Stimulated activated CD4-positive, alpha-beta T cell treated with anti-CD3 and anti-CD28 coated beads, TNF-alpha, amount 100 ng/mL, for 1 hour (primary cell): ENCODE data around the gene ABI3BP.
"Not testable (repeated sequence)": the region's sequence is repeated elsewhere in the genome, so short reads cannot be mapped to it uniquely, and the experiment has no call there.

Experiments used
- DNase-seq, 3 donors: peaks; one replicate each; pipeline ENCODE4 v3.0.0-alpha.2; 2020; ENCODE audit warnings: low read depth in 3 of 3, low spot score in 1 of 3

ABI3BP gene

GRCh38 chr3:100993309-100993708 is at the start of gene ABI3BP:
TSS of gene ABI3BP (minus strand) at chr3:100993421. CDS start at chr3:100993384, 37 bp downstream.
- no peak for DNase-seq

- DNase-seq, result no peak
Measured at GRCh38 chr3:101039285-101039684, 46.1 kb upstream of the ABI3BP start.

GRCh38 chr3:101038880-101039279 is 45.7 kb upstream of the ABI3BP start:
- no peak for DNase-seq

GRCh38 chr3:101038393-101038792 is 45.2 kb upstream of the ABI3BP start:
- no peak for DNase-seq

- DNase-seq, result no peak
Measured at GRCh38 chr3:101037613-101038012, 44.4 kb upstream of the ABI3BP start.

- DNase-seq, result no peak
Measured at GRCh38 chr3:101036676-101037075, 43.5 kb upstream of the ABI3BP start.

GRCh38 chr3:101036213-101036618 is 43.0 kb upstream of the ABI3BP start:
- DNase-seq, result no peak

- no peak for DNase-seq
Measured at GRCh38 chr3:101027286-101027685, 34.1 kb upstream of the ABI3BP start.

GRCh38 chr3:101026881-101027280 is 33.7 kb upstream of the ABI3BP start:
- DNase-seq, result no peak

- DNase-seq, result no peak
Measured at GRCh38 chr3:101026244-101026643, 33.0 kb upstream of the ABI3BP start.

GRCh38 chr3:101020351-101021015 is 27.3 kb upstream of the ABI3BP start:
- DNase-seq, result no peak

- no peak for DNase-seq
Measured at GRCh38 chr3:101017017-101017416, 23.8 kb upstream of the ABI3BP start.

- DNase-seq, result not testable (repeated sequence)
Measured at GRCh38 chr3:101012312-101012711, 19.1 kb upstream of the ABI3BP start.

GRCh38 chr3:101011136-101011535 is 17.9 kb upstream of the ABI3BP start:
- no peak for DNase-seq

GRCh38 chr3:101010296-101010695 is 17.1 kb upstream of the ABI3BP start:
- DNase-seq, result no peak

- DNase-seq, result no peak
Measured at GRCh38 chr3:101009386-101009785, 16.2 kb upstream of the ABI3BP start.

GRCh38 chr3:100999160-100999559 is 5.9 kb upstream of the ABI3BP start:
- no peak for DNase-seq

- no peak for DNase-seq
Measured at GRCh38 chr3:100994809-100995208, 1.6 kb upstream of the ABI3BP start.

GRCh38 chr3:100994187-100994586 is 966 bp upstream of the ABI3BP start:
- no peak for DNase-seq

- no peak for DNase-seq
Measured at GRCh38 chr3:100992231-100993012, 799 bp downstream of the ABI3BP start.

- DNase-seq, result no peak
Measured at GRCh38 chr3:100988080-100988479, 5.1 kb downstream of the ABI3BP start.

- no peak for DNase-seq
Measured at GRCh38 chr3:100984308-100984707, 8.9 kb downstream of the ABI3BP start.

GRCh38 chr3:100982710-100983109 is 10.5 kb downstream of the ABI3BP start:
- DNase-seq, result no peak
